GM10266 (cell line): ENCODE results near the gene C1orf35.

Experiments
- DNase-seq: peaks from one replicate; pipeline ENCODE4 v3.0.0; 2012; ENCODE audit errors: extremely low spot score
- TF ChIP-seq, protein P1 (sequence below): IDR thresholded peaks from 2 replicates; pipeline ENCODE4 v1.5.1; 2012; ENCODE audit warnings: mild to moderate bottlenecking, low read depth; ENCODE audit not compliant: control insufficient read depth, insufficient read depth; ENCODE audit errors: missing control alignments

The C1orf35 gene

DNA sequence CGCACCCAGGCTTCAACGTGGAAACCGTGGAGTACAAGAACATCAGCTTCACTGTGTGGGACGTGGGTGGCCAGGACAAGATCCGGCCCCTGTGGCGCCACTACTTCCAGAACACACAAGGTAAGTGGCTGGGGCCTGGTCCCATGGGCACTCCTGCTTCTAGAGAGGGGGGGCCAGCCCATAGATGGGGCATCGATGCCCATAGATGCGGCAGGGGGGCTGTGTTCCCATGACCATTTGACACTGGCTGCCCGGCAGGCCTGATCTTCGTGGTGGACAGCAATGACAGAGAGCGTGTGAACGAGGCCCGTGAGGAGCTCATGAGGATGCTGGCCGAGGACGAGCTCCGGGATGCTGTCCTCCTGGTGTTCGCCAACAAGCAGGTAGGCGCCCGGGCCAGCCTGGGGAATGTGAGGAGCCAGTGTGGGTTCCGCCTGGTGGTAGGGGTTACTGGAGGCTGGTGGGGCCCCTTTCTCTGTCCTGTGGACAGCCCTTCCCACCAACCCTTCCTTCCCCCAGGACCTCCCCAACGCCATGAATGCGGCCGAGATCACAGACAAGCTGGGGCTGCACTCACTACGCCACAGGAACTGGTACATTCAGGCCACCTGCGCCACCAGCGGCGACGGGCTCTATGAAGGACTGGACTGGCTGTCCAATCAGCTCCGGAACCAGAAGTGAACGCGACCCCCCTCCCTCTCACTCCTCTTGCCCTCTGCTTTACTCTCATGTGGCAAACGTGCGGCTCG is 5.6 kb downstream of the C1orf35 start:
- TF ChIP-seq, protein P1, sequence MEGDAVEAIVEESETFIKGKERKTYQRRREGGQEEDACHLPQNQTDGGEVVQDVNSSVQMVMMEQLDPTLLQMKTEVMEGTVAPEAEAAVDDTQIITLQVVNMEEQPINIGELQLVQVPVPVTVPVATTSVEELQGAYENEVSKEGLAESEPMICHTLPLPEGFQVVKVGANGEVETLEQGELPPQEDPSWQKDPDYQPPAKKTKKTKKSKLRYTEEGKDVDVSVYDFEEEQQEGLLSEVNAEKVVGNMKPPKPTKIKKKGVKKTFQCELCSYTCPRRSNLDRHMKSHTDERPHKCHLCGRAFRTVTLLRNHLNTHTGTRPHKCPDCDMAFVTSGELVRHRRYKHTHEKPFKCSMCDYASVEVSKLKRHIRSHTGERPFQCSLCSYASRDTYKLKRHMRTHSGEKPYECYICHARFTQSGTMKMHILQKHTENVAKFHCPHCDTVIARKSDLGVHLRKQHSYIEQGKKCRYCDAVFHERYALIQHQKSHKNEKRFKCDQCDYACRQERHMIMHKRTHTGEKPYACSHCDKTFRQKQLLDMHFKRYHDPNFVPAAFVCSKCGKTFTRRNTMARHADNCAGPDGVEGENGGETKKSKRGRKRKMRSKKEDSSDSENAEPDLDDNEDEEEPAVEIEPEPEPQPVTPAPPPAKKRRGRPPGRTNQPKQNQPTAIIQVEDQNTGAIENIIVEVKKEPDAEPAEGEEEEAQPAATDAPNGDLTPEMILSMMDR: no peak

DNA sequence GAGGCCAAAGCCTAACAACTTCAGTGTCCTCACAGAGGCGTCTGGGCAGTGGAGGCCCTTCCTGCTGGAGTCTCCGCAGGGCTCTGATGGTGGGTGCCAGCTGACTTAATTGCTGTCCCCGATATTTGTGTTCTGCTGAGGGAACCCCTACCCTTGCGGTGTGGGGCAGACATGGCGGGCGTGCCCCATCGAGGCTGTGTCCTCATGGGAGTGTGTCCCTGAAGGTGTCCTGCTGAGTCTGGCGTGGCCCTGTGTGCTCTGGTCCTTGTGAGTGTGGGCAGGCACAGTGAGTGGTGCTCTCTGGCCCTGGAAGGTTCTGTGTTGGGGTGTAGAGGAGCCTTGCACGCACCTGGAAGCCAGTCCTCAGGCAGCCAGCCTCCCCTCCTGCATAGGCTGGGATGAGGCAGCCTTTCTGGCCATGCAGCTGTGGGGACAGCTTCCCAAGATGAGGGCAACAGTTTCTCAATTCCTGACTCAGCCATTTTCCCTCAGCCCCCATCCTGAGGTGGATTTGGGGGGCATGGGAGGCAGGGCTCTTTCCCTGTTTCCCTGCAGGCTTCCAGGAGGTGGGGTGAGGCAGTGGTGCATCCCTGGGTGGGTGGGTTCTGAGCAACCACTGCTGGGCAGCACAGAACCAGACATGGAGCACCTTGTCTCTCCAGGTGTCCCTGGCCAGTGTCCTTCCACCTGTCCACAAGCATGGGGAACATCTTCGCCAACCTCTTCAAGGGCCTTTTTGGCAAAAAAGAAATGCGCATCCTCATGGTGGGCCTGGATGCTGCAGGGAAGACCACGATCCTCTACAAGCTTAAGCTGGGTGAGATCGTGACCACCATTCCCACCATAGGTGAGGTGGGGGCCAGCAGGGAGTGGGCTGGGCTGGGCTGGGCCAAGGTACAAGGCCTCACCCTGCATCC is 6.5 kb downstream of the C1orf35 start:
- TF ChIP-seq, protein P1: no peak
- DNase-seq: no peak

More for the DNA sequence above, 5.6 kb downstream of the C1orf35 start:
- DNase-seq: no peak

DNA sequence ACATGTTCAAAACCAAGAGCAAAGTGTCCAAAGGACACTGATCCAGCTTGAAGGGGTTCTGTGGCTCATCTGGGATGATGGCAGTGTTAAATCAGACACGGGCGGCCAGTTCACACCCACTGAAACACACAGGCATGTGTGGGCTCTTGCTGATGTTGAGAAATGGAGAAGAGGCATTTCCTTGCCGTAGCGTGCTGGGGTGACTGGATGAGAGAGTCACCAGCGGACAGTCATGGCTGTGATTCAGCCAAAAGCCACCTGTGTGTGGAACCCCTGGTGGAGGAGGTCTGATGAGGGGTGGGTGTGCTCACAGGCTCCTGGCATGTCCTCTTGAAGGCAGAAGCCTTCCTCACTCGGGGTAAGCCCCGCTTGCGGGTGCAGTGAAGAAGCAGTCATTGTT is 7.2 kb downstream of the C1orf35 start:
- no peak for DNase-seq
- TF ChIP-seq, protein P1: no peak

DNA sequence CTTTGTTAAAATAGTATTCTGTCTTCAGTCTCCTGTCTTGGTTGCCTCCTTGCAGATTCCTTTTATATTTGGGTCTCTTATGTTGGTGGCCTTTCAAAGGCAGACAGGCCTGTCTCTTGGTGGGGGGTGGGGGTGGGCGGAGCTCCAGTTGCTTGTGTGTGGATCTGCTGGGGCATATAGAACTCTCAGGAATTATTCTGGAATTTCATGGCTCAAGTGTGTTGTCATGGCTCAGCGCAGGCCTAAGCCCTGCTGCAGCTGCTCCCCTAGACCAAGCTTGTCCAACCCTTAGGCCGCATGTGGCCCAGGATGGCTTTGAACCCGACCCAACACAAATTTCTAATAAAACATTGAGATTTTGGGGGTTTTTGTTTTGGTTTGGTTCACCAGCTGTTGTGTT is 8.0 kb downstream of the C1orf35 start:
- DNase-seq: no peak
- TF ChIP-seq, protein P1: no peak

DNA sequence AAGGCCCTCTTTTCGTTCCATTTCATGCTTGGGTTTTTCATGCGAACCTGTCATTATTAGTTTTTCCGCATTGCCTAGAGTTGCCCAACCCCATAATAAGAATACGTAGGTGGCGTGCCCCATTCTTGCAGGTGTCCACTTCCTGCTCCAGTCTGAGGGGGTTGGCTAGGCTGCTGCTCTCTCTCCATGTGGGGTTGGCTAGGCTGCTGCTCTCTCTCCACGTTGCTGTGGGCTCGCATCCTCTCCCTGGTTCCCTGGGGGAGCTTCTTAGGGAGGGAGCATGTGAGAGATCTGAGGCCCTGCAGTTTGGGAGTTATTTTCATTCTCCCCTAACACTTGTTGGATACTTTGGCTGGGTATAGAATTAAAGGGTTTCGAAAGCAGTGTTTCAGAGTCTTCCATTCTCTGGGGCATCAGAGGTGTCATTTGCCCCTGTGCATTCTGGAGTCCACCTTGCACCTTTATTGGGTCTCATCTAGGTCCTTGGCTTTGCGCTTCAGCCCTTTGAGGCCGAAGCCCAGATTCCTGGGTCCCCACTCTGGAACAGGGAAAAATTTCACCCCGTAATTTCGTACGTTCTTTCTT is 8.6 kb downstream of the C1orf35 start:
- TF ChIP-seq, protein P1: no peak
- DNase-seq: no peak

DNA sequence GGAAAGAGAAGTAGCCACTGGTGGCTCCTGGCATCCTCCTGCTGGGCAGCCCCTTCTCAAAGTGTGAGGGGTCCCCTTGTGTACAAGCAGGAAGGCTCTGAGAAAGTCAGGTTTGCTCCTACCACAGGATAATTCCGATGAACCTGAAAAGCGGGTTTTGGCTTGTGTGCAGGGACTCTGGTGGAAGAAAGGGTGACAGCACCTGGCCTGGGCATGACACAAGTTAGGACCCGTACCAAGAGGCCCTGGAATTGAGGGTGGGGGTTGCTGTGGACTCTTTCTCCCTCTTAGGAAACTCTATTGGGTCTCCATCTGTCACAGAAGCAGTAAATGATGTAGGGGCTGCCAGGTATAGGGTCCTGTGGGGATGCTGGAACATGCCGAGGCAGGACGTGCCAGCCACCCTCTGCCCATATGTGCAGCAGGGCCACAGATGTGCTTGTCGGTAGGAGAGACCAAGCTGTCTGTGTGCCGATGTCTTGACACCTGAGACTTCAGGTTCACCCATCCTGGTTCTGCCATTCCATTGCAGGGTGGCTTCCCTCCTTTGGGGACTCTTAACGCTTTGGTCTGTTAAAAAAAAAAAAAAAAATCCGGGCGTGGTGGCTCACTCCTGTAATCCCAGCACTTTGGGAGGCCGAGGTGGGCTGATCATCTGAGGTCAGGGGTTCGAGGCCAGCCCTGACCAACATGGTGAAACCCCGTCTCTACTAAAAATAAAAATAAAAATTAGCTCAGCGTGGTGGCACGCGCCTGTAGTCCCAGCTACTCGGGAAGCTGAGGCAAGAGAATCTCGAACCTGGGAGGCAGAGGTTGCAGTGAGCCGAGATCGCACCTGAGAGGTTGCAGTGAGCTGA is 9.8 kb downstream of the C1orf35 start:
- TF ChIP-seq, protein P1: no peak
- DNase-seq: no peak
